Bronchial epithelial cell (primary cell): Measurements from ENCODE around the gene PRSS36. TPM values are rescaled to one million over a fixed set of nuclear protein-coding genes. Genes with fewer than 3 reads are reported as not detected.
A peak's percentile ranks its signal among the peaks of the same experiment; 100 is the strongest.

Experiments used
- DNase-seq: peaks from one replicate; pipeline ENCODE4 v3.0.0-alpha.2; 2010; ENCODE audit warnings: low read depth
- FAIRE-seq: peaks from 2 replicates; lab custom pipeline; 2011; peaks lifted over from hg19 to GRCh38; lab: Jason Lieb, UNC
- H3K27me3 ChIP-seq: 2 replicates; pipeline ENCODE4 v1.5.1; 2011; ENCODE audit warnings: low read length; ENCODE audit not compliant: control insufficient read depth, insufficient read depth
- H3K36me3 ChIP-seq: 2 replicates; pipeline ENCODE4 v1.5.1; 2011; ENCODE audit warnings: low read length; ENCODE audit not compliant: control insufficient read depth, insufficient read depth
- H3K4me3 ChIP-seq: 2 replicates; pipeline ENCODE4 v1.5.1; 2011; ENCODE audit warnings: mild to moderate bottlenecking, low read depth, low read length, control low read depth
- CTCF ChIP-seq: IDR thresholded peaks from 2 replicates; pipeline ENCODE4 v1.5.1; 2011; ENCODE audit warnings: mild to moderate bottlenecking, moderate library complexity, low read length, control low read depth, inconsistent platforms; ENCODE audit not compliant: insufficient read depth, severe bottlenecking
- total RNA-seq: library from RNA; depleted of rRNA; stranded (reverse); fragments of >200 nt; gene quantifications from 2 replicates; pipeline ENCODE4 v1.2.1, GENCODE V29; 2014

Gene PRSS36
- total RNA-seq, 1 donor from 2014 or later = 0.26 TPM

GRCh38 chr16:31131416-31131815, 18.4 kb downstream of the PRSS36 start:
- H3K27me3 ChIP-seq = no peaks in the 10 kb centered on the region
- TF ChIP-seq CTCF = no peak
- H3K4me3 ChIP-seq = no peak overlapping the region
- FAIRE-seq (no peak), DNase-seq (no peak)
- H3K36me3 ChIP-seq = peaks cover 18% of the 10 kb centered on the region

- TF ChIP-seq CTCF = no peak
- FAIRE-seq (no peak), DNase-seq (peak; percentile 82)
- no peak overlapping the region for H3K4me3 ChIP-seq
- H3K36me3 ChIP-seq = peaks cover 18% of the 10 kb centered on the region
- H3K27me3 ChIP-seq = no peaks in the 10 kb centered on the region
These were observed 19.0 kb downstream of the PRSS36 start for GRCh38 chr16:31130899-31131298.

- Histone ChIP-seq H3K4me3 (no peak overlapping the region), H3K27me3 (no peaks in the 10 kb centered on the region), H3K36me3 (peaks cover 18% of the 10 kb centered on the region)
- no peak for DNase-seq
- no peak for FAIRE-seq
- no peak for TF ChIP-seq CTCF
These were observed 19.5 kb downstream of the PRSS36 start for GRCh38 chr16:31130336-31130891.

GRCh38 chr16:31129568-31130335, 20.1 kb downstream of the PRSS36 start:
- peaks cover 18% of the 10 kb centered on the region for H3K36me3 ChIP-seq
- peak; percentile 26 for TF ChIP-seq CTCF
- H3K27me3 ChIP-seq = no peaks in the 10 kb centered on the region
- no peak overlapping the region for H3K4me3 ChIP-seq
- DNase-seq (no peak), FAIRE-seq (peak; percentile 13)

GRCh38 chr16:31128711-31129567, 20.9 kb downstream of the PRSS36 start:
- DNase-seq (peak; percentile 59), FAIRE-seq (no peak)
- Histone ChIP-seq H3K4me3 (no peak overlapping the region), H3K27me3 (no peaks in the 10 kb centered on the region), H3K36me3 (peaks cover 18% of the 10 kb centered on the region)
- no peak for TF ChIP-seq CTCF
